ENCODE results near the gene CHST11.
"Not testable (repeated sequence)": the region's sequence is repeated elsewhere in the genome, so short reads cannot be mapped to it uniquely, and the experiment has no call there.

Gene CHST11

GRCh38 chr12:104738331-104738730, 281.6 kb downstream of the CHST11 start:
- H3K27ac ChIP-seq (ENCODE audit: low read depth in 2 of 2, low read length in 2 of 2): no peak overlapping the region
- no peak overlapping the region for H3K4me3 ChIP-seq (ENCODE audit: low read length in 2 of 2)
- H3K27me3 ChIP-seq (ENCODE audit: control insufficient read depth in 2 of 2, insufficient read depth in 2 of 2, low read length in 2 of 2): no peaks in the 10 kb centered on the region
- no peaks in the 10 kb centered on the region for H3K36me3 ChIP-seq (ENCODE audit: control insufficient read depth in 2 of 2, insufficient read depth in 2 of 2, low read length in 2 of 2)
- peaks cover 0 to 8% of the 10 kb centered on the region in 2 donors for H3K4me1 ChIP-seq (ENCODE audit: control insufficient read depth in 2 of 2, insufficient read depth in 2 of 2, low read length in 2 of 2)
- H3K9me3 ChIP-seq (ENCODE audit: control insufficient read depth in 2 of 2, low read length in 2 of 2): no peaks in the 10 kb centered on the region
- no peak overlapping the region for H3K9ac ChIP-seq (ENCODE audit: low read depth in 1 of 2, low read length in 2 of 2)

- Histone ChIP-seq H3K27me3 (ENCODE audit: control insufficient read depth in 2 of 2, insufficient read depth in 2 of 2, low read length in 2 of 2) (no peaks in the 10 kb centered on the region), H3K9ac (ENCODE audit: low read depth in 1 of 2, low read length in 2 of 2) (no peak overlapping the region), H3K36me3 (ENCODE audit: control insufficient read depth in 2 of 2, insufficient read depth in 2 of 2, low read length in 2 of 2) (no peaks in the 10 kb centered on the region), H3K9me3 (ENCODE audit: control insufficient read depth in 2 of 2, low read length in 2 of 2) (no peaks in the 10 kb centered on the region), H3K4me3 (ENCODE audit: low read length in 2 of 2) (no peak overlapping the region), H3K4me1 (ENCODE audit: control insufficient read depth in 2 of 2, insufficient read depth in 2 of 2, low read length in 2 of 2) (peaks cover 0 to 8% of the 10 kb centered on the region in 2 donors), H3K27ac (ENCODE audit: low read depth in 2 of 2, low read length in 2 of 2) (no peak overlapping the region)
Measured at GRCh38 chr12:104738776-104739642, 282.3 kb downstream of the CHST11 start.

- peaks cover 0 to 8% of the 10 kb centered on the region in 2 donors for H3K4me1 ChIP-seq (ENCODE audit: control insufficient read depth in 2 of 2, insufficient read depth in 2 of 2, low read length in 2 of 2)
- peak overlapping the region in 1 of 2 donors; percentile 5 for H3K4me3 ChIP-seq (ENCODE audit: low read length in 2 of 2)
- H3K27ac ChIP-seq (ENCODE audit: low read depth in 2 of 2, low read length in 2 of 2): peak overlapping the region; percentile 56 to 58
Measured at GRCh38 chr12:104740668-104741067, 283.9 kb downstream of the CHST11 start.

DNA sequence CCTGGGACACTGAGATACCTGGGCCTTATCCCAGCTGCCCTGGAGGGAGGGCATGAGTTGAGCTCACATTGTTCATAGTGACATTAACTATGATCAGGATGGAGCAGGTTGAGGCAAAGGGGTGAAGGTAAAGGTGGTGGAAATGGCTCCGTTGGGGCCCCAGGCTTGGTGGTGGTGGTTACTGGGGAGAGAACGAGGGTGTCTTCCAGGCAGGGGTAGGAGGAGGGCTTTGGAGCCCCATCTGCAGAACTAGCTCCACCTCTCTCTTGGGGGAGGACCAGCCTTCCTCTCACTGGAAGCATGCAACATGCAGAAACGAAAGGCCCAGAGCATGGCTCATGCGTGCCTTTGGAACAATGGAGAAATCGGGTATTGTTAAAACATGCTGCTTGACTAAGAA, 284.3 kb downstream of the CHST11 start:
- no peak overlapping the region for H3K9ac ChIP-seq (ENCODE audit: low read depth in 1 of 2, low read length in 2 of 2)
- H3K4me3 ChIP-seq (ENCODE audit: low read length in 2 of 2): peak overlapping the region in 1 of 2 donors; percentile 5
- H3K9me3 ChIP-seq (ENCODE audit: control insufficient read depth in 2 of 2, low read length in 2 of 2): no peaks in the 10 kb centered on the region
- H3K27me3 ChIP-seq (ENCODE audit: control insufficient read depth in 2 of 2, insufficient read depth in 2 of 2, low read length in 2 of 2): no peaks in the 10 kb centered on the region
- no peaks in the 10 kb centered on the region for H3K36me3 ChIP-seq (ENCODE audit: control insufficient read depth in 2 of 2, insufficient read depth in 2 of 2, low read length in 2 of 2)
- H3K27ac ChIP-seq (ENCODE audit: low read depth in 2 of 2, low read length in 2 of 2): peak overlapping the region; percentile 46 to 56
- peaks cover 0 to 6% of the 10 kb centered on the region in 2 donors for H3K4me1 ChIP-seq (ENCODE audit: control insufficient read depth in 2 of 2, insufficient read depth in 2 of 2, low read length in 2 of 2)

More at GRCh38 chr12:104740668-104741067, 283.9 kb downstream of the CHST11 start:
- no peaks in the 10 kb centered on the region for H3K36me3 ChIP-seq (ENCODE audit: control insufficient read depth in 2 of 2, insufficient read depth in 2 of 2, low read length in 2 of 2)
- H3K9me3 ChIP-seq (ENCODE audit: control insufficient read depth in 2 of 2, low read length in 2 of 2): no peaks in the 10 kb centered on the region
- no peak overlapping the region for H3K9ac ChIP-seq (ENCODE audit: low read depth in 1 of 2, low read length in 2 of 2)
- no peaks in the 10 kb centered on the region for H3K27me3 ChIP-seq (ENCODE audit: control insufficient read depth in 2 of 2, insufficient read depth in 2 of 2, low read length in 2 of 2)

- Histone ChIP-seq H3K4me3 (ENCODE audit: low read length in 2 of 2) (no peak overlapping the region), H3K27me3 (ENCODE audit: control insufficient read depth in 2 of 2, insufficient read depth in 2 of 2, low read length in 2 of 2) (no peaks in the 10 kb centered on the region), H3K9ac (ENCODE audit: low read depth in 1 of 2, low read length in 2 of 2) (no peak overlapping the region), H3K27ac (ENCODE audit: low read depth in 2 of 2, low read length in 2 of 2) (peak overlapping the region in 1 of 2 donors; percentile 56), H3K4me1 (ENCODE audit: control insufficient read depth in 2 of 2, insufficient read depth in 2 of 2, low read length in 2 of 2) (peaks cover 0 to 6% of the 10 kb centered on the region in 2 donors), H3K9me3 (ENCODE audit: control insufficient read depth in 2 of 2, low read length in 2 of 2) (no peaks in the 10 kb centered on the region), H3K36me3 (ENCODE audit: control insufficient read depth in 2 of 2, insufficient read depth in 2 of 2, low read length in 2 of 2) (no peaks in the 10 kb centered on the region)
Measured at GRCh38 chr12:104741497-104742367, 285.0 kb downstream of the CHST11 start.

- H3K27me3 ChIP-seq (ENCODE audit: control insufficient read depth in 2 of 2, insufficient read depth in 2 of 2, low read length in 2 of 2): no peaks in the 10 kb centered on the region
- H3K9ac ChIP-seq (ENCODE audit: low read depth in 1 of 2, low read length in 2 of 2): no peak overlapping the region
- no peak overlapping the region for H3K27ac ChIP-seq (ENCODE audit: low read depth in 2 of 2, low read length in 2 of 2)
- H3K36me3 ChIP-seq (ENCODE audit: control insufficient read depth in 2 of 2, insufficient read depth in 2 of 2, low read length in 2 of 2): no peaks in the 10 kb centered on the region
- no peak overlapping the region for H3K4me3 ChIP-seq (ENCODE audit: low read length in 2 of 2)
- H3K4me1 ChIP-seq (ENCODE audit: control insufficient read depth in 2 of 2, insufficient read depth in 2 of 2, low read length in 2 of 2): peaks cover 5 to 6% of the 10 kb centered on the region in 2 donors
- no peaks in the 10 kb centered on the region for H3K9me3 ChIP-seq (ENCODE audit: control insufficient read depth in 2 of 2, low read length in 2 of 2)
Measured at GRCh38 chr12:104742551-104743201, 285.9 kb downstream of the CHST11 start.

GRCh38 chr12:104743202-104743580, 286.4 kb downstream of the CHST11 start:
- Histone ChIP-seq H3K9me3 (ENCODE audit: control insufficient read depth in 2 of 2, low read length in 2 of 2) (no peaks in the 10 kb centered on the region), H3K27ac (ENCODE audit: low read depth in 2 of 2, low read length in 2 of 2) (no peak overlapping the region), H3K27me3 (ENCODE audit: control insufficient read depth in 2 of 2, insufficient read depth in 2 of 2, low read length in 2 of 2) (no peaks in the 10 kb centered on the region), H3K36me3 (ENCODE audit: control insufficient read depth in 2 of 2, insufficient read depth in 2 of 2, low read length in 2 of 2) (no peaks in the 10 kb centered on the region), H3K9ac (ENCODE audit: low read depth in 1 of 2, low read length in 2 of 2) (no peak overlapping the region), H3K4me1 (ENCODE audit: control insufficient read depth in 2 of 2, insufficient read depth in 2 of 2, low read length in 2 of 2) (peaks cover 5 to 6% of the 10 kb centered on the region in 2 donors), H3K4me3 (ENCODE audit: low read length in 2 of 2) (no peak overlapping the region)

DNA sequence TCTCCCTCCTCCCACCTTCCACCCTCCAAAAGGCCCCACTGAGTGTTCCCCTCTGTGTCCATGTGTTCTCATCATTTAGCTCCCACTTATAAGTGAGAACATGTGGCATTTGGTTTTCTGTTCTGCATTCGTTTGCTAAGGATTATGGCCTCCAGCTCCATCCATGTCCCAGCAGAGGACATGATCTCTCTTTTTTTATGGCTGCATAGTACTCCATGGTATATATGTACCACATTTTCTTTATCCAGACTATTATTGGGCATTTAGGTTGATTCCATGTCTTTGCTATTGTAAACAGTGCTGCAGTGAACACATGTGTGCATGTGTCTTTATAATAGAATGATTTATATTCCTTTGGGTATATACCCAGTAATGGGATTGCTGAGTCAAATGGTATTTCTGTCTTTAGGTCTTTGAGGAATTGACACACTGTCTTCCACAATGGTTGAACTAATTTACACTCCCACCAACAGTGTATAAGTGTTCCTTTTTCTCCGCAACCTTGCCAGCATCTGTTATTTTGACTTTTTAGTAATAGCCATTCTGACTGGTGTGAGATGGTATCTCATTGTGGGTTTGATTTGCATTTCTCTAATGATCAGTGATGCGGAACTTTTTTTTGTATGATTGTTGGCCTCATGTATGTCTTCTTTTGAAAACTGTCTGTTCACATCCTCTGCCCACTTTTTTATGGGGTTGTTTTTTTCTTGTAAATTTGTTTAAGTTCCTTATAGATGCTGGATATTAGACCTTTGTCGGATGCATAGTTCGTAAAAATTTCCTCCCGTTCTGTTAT, 287.2 kb downstream of the CHST11 start:
- H3K9ac ChIP-seq (ENCODE audit: low read depth in 1 of 2, low read length in 2 of 2); H3K9me3 ChIP-seq (ENCODE audit: control insufficient read depth in 2 of 2, low read length in 2 of 2); H3K27me3 ChIP-seq (ENCODE audit: control insufficient read depth in 2 of 2, insufficient read depth in 2 of 2, low read length in 2 of 2); H3K36me3 ChIP-seq (ENCODE audit: control insufficient read depth in 2 of 2, insufficient read depth in 2 of 2, low read length in 2 of 2); H3K4me3 ChIP-seq (ENCODE audit: low read length in 2 of 2); H3K27ac ChIP-seq (ENCODE audit: low read depth in 2 of 2, low read length in 2 of 2); H3K4me1 ChIP-seq (ENCODE audit: control insufficient read depth in 2 of 2, insufficient read depth in 2 of 2, low read length in 2 of 2): not testable (repeated sequence)

DNA sequence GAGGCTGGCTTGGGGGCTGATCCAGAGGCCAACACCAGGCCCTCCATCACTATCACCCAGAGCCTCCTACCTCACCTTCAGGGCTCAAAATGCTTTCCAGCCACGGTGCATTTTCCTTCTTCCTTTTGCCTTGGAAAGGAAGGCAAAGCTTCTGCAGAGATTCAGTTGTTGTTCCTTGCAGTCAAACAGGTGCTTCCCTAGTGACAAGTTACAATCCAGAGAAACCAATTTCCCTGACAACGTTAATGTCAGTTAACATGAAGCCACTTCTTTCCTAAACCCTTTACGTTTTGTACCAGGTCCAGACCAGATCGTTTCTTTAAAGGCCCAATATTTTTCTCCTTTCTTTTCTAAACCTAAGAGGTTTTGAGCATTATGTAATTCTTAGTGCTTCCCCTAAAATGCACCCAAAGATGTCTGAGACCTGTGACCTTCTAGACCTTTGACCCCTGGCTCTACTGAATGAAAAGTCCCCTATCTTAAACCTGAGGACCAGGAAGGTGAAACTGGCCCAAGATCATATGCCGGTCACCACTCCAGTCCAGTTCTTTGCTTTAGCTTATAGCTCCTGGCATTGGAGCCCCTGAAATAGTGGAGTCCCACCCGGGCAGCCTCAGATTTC, 289.8 kb downstream of the CHST11 start:
- Histone ChIP-seq H3K36me3 (ENCODE audit: control insufficient read depth in 2 of 2, insufficient read depth in 2 of 2, low read length in 2 of 2) (no peaks in the 10 kb centered on the region), H3K4me1 (ENCODE audit: control insufficient read depth in 2 of 2, insufficient read depth in 2 of 2, low read length in 2 of 2) (peaks cover 4 to 5% of the 10 kb centered on the region in 2 donors), H3K9ac (ENCODE audit: low read depth in 1 of 2, low read length in 2 of 2) (no peak overlapping the region), H3K27me3 (ENCODE audit: control insufficient read depth in 2 of 2, insufficient read depth in 2 of 2, low read length in 2 of 2) (no peaks in the 10 kb centered on the region), H3K4me3 (ENCODE audit: low read length in 2 of 2) (no peak overlapping the region), H3K27ac (ENCODE audit: low read depth in 2 of 2, low read length in 2 of 2) (no peak overlapping the region), H3K9me3 (ENCODE audit: control insufficient read depth in 2 of 2, low read length in 2 of 2) (no peaks in the 10 kb centered on the region)
